Activated CD8-positive, alpha-beta memory T cell treated with anti-CD3 and anti-CD28 coated beads, Interleukin-2, amount 50 U/mL, for 1 hour (primary cell): ENCODE measurements around the gene PCED1B.

ENCODE experiments used
- DNase-seq: peaks from one replicate; pipeline ENCODE4 v3.0.0-alpha.2; 2020; ENCODE audit errors: extremely low read depth

Gene PCED1B

GRCh38 chr12:47231456-47231855 lies 152.0 kb downstream of the PCED1B start:
- DNase-seq = no peak

GRCh38 chr12:47234576-47235141 lies 155.2 kb downstream of the PCED1B start:
- no peak for DNase-seq

GRCh38 chr12:47235258-47236040 lies 156.0 kb downstream of the PCED1B start:
- DNase-seq = no peak

- DNase-seq = no peak
Observed at GRCh38 chr12:47236109-47236714, 156.8 kb downstream of the PCED1B start.

GRCh38 chr12:47237751-47238211 lies 158.4 kb downstream of the PCED1B start:
- no peak for DNase-seq

GRCh38 chr12:47238669-47239114 lies 159.3 kb downstream of the PCED1B start:
- no peak for DNase-seq

- no peak for DNase-seq
Observed at GRCh38 chr12:47242426-47242825, 163.0 kb downstream of the PCED1B start.

- no peak for DNase-seq
Observed at GRCh38 chr12:47244835-47245234, 165.4 kb downstream of the PCED1B start.

GRCh38 chr12:47245623-47246022 lies 166.2 kb downstream of the PCED1B start:
- DNase-seq = no peak

- no peak for DNase-seq
Observed at GRCh38 chr12:47247418-47247817, 168.0 kb downstream of the PCED1B start.

GRCh38 chr12:47249082-47249481 lies 169.7 kb downstream of the PCED1B start:
- DNase-seq = no peak

GRCh38 chr12:47249719-47250357 lies 170.4 kb downstream of the PCED1B start:
- DNase-seq = no peak

- no peak for DNase-seq
Observed at GRCh38 chr12:47251919-47252318, 172.5 kb downstream of the PCED1B start.

- no peak for DNase-seq
Observed at GRCh38 chr12:47264951-47265350, 185.5 kb downstream of the PCED1B start.

- no peak for DNase-seq
Observed at GRCh38 chr12:47265391-47265790, 186.0 kb downstream of the PCED1B start.

- no peak for DNase-seq
Observed at GRCh38 chr12:47267571-47267970, 188.2 kb downstream of the PCED1B start.

GRCh38 chr12:47268501-47269454 lies 189.4 kb downstream of the PCED1B start:
- DNase-seq = no peak

GRCh38 chr12:47269916-47270315 lies 190.5 kb downstream of the PCED1B start:
- no peak for DNase-seq

- DNase-seq = no peak
Observed at GRCh38 chr12:47270782-47271664, 191.6 kb downstream of the PCED1B start.

GRCh38 chr12:47271800-47272239 lies 192.4 kb downstream of the PCED1B start:
- no peak for DNase-seq
